Measurements from ENCODE around the gene TCERG1L.

TCERG1L gene

DNA sequence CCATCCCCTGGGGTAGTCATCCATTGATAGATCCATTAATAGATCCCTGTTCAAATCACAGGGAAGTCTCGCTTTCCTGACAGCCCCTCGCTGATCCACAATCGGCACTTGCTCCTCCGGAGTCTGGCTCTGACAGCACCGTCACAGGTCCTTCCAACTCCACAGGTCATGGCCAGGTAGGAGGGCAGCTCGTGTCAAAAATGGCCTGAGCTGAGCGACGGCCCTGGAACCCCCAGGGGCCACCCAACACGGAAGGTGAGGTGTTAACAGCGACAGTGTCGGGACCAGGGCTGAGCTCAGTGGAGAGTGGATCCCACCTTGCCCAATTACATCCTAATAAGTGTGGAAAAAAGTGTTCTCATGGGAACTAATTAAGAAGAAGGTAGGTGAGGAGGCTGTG, 219.8 kb downstream of the TCERG1L start:
- no peak overlapping the region for H3K4me3 ChIP-seq (ENCODE audit: low read length in 2 of 2)
- peaks cover 0 to 7% of the 10 kb centered on the region in 2 donors for H3K9me3 ChIP-seq (ENCODE audit: control insufficient read depth in 2 of 2, low read length in 2 of 2)
- no peak overlapping the region for H3K9ac ChIP-seq (ENCODE audit: low read length in 2 of 2)
- H3K4me1 ChIP-seq (ENCODE audit: control insufficient read depth, insufficient read depth, low read length): no peaks in the 10 kb centered on the region
- H3K27me3 ChIP-seq (ENCODE audit: control insufficient read depth in 1 of 2, insufficient read depth in 2 of 2, low read length in 2 of 2): peaks cover 3 to 5% of the 10 kb centered on the region in 2 donors
- H3K27ac ChIP-seq (ENCODE audit: low read length): no peak overlapping the region
- H3K36me3 ChIP-seq (ENCODE audit: control insufficient read depth in 2 of 2, insufficient read depth in 2 of 2, low read length in 2 of 2): no peaks in the 10 kb centered on the region

DNA sequence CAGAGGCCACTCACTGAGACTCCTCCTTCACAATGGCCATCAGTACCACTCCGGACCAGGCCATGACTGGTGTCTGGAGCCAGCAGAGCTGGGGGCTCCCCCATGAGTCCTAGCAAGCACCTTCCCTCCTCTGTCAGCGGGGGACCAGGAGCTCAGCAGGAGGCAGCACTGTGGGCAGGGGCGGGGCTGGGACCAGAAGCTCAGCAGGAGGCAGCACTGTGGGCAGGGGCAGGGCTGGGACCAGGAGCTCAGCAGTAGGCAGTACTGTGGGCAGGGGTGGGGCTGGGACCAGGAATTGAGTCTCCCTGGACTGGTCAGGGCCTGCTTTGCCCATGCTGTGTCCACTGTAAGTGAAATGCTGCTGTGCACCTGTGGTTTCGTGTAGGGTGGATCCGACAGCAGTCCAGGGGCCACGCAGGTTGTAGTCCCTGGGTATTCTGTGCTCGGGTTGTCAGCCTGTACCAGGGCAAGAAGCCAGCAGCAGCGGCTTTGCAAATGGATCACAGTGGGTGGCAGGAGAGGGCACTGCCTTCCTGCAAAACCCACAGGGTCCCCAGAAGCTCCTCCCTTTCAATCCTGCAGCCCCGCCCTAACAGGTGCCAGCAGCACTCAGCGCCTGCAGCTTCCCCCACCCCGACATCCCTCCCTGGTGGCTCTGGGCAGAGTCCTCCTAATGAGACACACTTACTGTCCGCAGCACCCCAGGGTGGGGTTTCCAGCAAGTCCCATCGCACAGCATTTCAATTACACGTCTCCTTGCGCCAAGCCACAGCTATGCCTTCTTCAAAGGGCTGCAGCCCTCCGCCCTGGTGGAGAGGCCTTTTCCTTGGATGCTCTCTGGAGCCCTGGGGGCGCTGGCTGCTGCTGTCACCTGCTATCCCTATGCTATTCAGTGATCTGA, 220.5 kb downstream of the TCERG1L start:
- Histone ChIP-seq H3K36me3 (ENCODE audit: control insufficient read depth in 2 of 2, insufficient read depth in 2 of 2, low read length in 2 of 2) (no peaks in the 10 kb centered on the region), H3K9me3 (ENCODE audit: control insufficient read depth in 2 of 2, low read length in 2 of 2) (peaks cover 0 to 14% of the 10 kb centered on the region in 2 donors), H3K27ac (ENCODE audit: low read length) (no peak overlapping the region), H3K9ac (ENCODE audit: low read length in 2 of 2) (no peak overlapping the region), H3K4me3 (ENCODE audit: low read length in 2 of 2) (no peak overlapping the region), H3K27me3 (ENCODE audit: control insufficient read depth in 1 of 2, insufficient read depth in 2 of 2, low read length in 2 of 2) (peaks cover 3% of the 10 kb centered on the region in 2 donors), H3K4me1 (ENCODE audit: control insufficient read depth, insufficient read depth, low read length) (no peaks in the 10 kb centered on the region)

DNA sequence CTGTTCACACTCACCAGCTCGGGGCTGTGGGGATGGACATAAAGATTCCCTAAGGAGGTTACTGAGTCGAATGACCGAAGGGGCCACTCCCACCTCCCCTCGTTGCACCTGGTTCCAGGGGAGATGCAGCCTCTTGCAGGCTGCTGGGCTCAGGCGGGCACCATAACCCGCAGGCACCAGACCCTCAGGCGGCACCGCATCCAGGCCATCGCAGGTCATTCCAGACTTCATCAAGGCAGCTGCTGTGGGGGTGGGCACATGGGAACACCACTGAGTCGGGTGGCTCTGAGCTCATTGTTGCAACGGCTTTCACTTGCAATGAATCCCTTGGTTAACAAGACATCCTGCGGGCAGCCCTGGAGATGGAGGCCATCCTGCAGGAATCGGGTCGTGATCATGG, 221.7 kb downstream of the TCERG1L start:
- Histone ChIP-seq H3K4me3 (ENCODE audit: low read length in 2 of 2) (no peak overlapping the region), H3K9me3 (ENCODE audit: control insufficient read depth in 2 of 2, low read length in 2 of 2) (peaks cover 0 to 14% of the 10 kb centered on the region in 2 donors), H3K4me1 (ENCODE audit: control insufficient read depth, insufficient read depth, low read length) (no peaks in the 10 kb centered on the region), H3K9ac (ENCODE audit: low read length in 2 of 2) (no peak overlapping the region), H3K27ac (ENCODE audit: low read length) (no peak overlapping the region), H3K36me3 (ENCODE audit: control insufficient read depth in 2 of 2, insufficient read depth in 2 of 2, low read length in 2 of 2) (no peaks in the 10 kb centered on the region), H3K27me3 (ENCODE audit: control insufficient read depth in 1 of 2, insufficient read depth in 2 of 2, low read length in 2 of 2) (peaks cover 0 to 3% of the 10 kb centered on the region in 2 donors)

DNA sequence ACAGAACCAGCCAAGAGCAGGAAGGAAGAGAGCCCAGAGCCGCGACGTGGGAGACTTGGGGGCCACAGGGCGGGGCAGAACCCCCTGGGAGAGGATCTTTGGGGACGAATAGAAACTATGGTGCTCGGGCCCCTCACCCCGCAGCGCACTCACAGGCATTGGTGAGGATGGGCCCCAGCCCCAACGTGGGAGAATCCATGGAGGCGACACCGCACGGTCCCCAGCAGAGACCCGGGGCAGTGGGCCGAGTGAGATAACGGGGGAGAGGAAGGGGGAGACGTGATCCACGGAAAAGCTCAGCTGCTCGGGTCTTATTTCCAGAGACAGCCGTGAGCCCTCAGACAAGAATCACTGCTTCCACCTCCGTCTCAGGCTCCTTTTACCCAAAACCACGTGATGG, 222.4 kb downstream of the TCERG1L start:
- Histone ChIP-seq H3K9me3 (ENCODE audit: control insufficient read depth in 2 of 2, low read length in 2 of 2) (peaks cover 0 to 14% of the 10 kb centered on the region in 2 donors), H3K4me3 (ENCODE audit: low read length in 2 of 2) (no peak overlapping the region), H3K27me3 (ENCODE audit: control insufficient read depth in 1 of 2, insufficient read depth in 2 of 2, low read length in 2 of 2) (peaks cover 0 to 2% of the 10 kb centered on the region in 2 donors), H3K9ac (ENCODE audit: low read length in 2 of 2) (no peak overlapping the region), H3K27ac (ENCODE audit: low read length) (no peak overlapping the region), H3K4me1 (ENCODE audit: control insufficient read depth, insufficient read depth, low read length) (no peaks in the 10 kb centered on the region), H3K36me3 (ENCODE audit: control insufficient read depth in 2 of 2, insufficient read depth in 2 of 2, low read length in 2 of 2) (no peaks in the 10 kb centered on the region)

DNA sequence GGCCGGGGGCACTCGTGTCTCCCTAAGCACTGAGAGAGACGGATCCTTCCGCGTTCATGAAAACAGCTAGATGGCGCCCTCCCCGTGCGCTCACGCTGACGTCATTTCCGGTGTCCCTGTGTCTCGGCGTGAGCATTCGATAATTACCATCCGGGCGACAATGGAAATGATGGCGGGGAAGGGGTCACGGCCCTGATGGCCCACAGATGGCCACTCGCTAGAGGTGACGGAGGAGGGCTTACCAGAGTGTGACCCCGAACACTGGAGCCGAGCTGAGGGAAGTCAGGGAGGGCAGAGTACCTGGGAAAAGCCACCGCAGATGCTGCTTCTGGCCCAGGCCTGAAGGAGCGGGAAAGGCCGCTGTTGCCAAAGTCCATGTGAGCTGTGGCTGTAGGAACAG, 222.9 kb downstream of the TCERG1L start:
- Histone ChIP-seq H3K4me1 (ENCODE audit: control insufficient read depth, insufficient read depth, low read length) (no peaks in the 10 kb centered on the region), H3K27ac (ENCODE audit: low read length) (no peak overlapping the region), H3K27me3 (ENCODE audit: control insufficient read depth in 1 of 2, insufficient read depth in 2 of 2, low read length in 2 of 2) (peaks cover 0 to 2% of the 10 kb centered on the region in 2 donors), H3K9ac (ENCODE audit: low read length in 2 of 2) (no peak overlapping the region), H3K36me3 (ENCODE audit: control insufficient read depth in 2 of 2, insufficient read depth in 2 of 2, low read length in 2 of 2) (no peaks in the 10 kb centered on the region), H3K9me3 (ENCODE audit: control insufficient read depth in 2 of 2, low read length in 2 of 2) (peaks cover 0 to 14% of the 10 kb centered on the region in 2 donors), H3K4me3 (ENCODE audit: low read length in 2 of 2) (no peak overlapping the region)

DNA sequence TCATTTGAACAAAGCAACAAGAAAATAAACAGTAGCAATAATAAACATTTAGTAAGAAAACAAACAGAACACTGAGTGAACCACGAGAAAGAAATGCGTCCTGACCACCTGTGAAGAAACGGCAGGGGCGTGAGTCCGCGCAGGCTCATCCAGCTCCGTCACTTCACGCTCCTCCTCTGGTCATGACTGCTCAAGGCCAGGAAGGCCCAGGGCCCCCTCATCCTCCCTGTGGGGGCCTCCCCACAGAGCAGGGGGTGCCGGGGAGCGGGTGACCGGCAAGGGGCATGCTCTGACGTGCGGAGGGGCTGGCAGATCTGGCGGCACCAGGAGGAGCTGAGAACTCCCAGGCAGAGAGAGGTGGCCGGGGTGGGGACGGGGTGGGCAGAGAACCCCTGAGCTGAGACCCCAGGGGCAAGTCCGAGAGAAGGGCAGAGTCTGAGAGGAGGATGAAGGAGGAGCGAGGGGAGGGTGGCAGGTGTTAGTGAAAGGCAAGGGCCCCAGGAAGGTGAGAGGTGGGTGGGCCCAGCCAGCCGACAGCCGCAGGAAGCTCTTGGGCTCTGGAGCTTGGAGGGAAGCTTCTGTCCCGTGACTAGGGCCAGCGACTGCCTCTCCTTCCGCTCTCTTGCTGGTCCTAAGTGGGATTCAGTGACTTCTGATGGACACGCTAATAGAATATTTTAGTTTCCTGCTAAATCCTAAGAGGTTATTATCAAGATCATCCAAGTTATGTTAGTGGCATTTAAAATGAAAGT, 223.9 kb downstream of the TCERG1L start:
- peaks cover 0 to 5% of the 10 kb centered on the region in 2 donors for H3K27me3 ChIP-seq (ENCODE audit: control insufficient read depth in 1 of 2, insufficient read depth in 2 of 2, low read length in 2 of 2)
- peaks cover 0 to 14% of the 10 kb centered on the region in 2 donors for H3K9me3 ChIP-seq (ENCODE audit: control insufficient read depth in 2 of 2, low read length in 2 of 2)
- no peak overlapping the region for H3K27ac ChIP-seq (ENCODE audit: low read length)
- H3K4me3 ChIP-seq (ENCODE audit: low read length in 2 of 2): no peak overlapping the region
- H3K4me1 ChIP-seq (ENCODE audit: control insufficient read depth, insufficient read depth, low read length): no peaks in the 10 kb centered on the region
- H3K9ac ChIP-seq (ENCODE audit: low read length in 2 of 2): no peak overlapping the region
- no peaks in the 10 kb centered on the region for H3K36me3 ChIP-seq (ENCODE audit: control insufficient read depth in 2 of 2, insufficient read depth in 2 of 2, low read length in 2 of 2)

DNA sequence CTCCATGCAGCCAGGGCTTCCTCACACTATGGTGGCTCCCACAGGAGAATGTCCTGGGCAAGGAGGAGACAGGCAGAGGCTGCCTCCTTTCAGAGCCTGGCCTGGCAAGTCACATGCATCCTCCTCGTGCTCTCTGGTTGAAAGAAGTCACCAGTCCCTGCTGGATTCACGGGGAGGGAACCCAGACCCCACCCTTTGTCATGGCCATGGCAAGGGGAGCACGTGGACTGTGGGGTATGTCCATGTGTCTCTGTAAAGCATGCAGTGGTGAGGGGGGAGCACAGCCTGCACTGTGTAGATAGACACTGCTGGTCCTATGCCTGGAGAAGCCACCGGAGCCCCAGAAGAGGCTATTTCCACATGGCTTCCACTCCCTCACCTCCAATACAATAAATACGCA, 225.0 kb downstream of the TCERG1L start:
- Histone ChIP-seq H3K9ac (ENCODE audit: low read length in 2 of 2) (no peak overlapping the region), H3K36me3 (ENCODE audit: control insufficient read depth in 2 of 2, insufficient read depth in 2 of 2, low read length in 2 of 2) (no peaks in the 10 kb centered on the region), H3K4me1 (ENCODE audit: control insufficient read depth, insufficient read depth, low read length) (no peaks in the 10 kb centered on the region), H3K27me3 (ENCODE audit: control insufficient read depth in 1 of 2, insufficient read depth in 2 of 2, low read length in 2 of 2) (peaks cover 2 to 5% of the 10 kb centered on the region in 2 donors), H3K9me3 (ENCODE audit: control insufficient read depth in 2 of 2, low read length in 2 of 2) (peaks cover 0 to 14% of the 10 kb centered on the region in 2 donors), H3K27ac (ENCODE audit: low read length) (no peak overlapping the region), H3K4me3 (ENCODE audit: low read length in 2 of 2) (no peak overlapping the region)

DNA sequence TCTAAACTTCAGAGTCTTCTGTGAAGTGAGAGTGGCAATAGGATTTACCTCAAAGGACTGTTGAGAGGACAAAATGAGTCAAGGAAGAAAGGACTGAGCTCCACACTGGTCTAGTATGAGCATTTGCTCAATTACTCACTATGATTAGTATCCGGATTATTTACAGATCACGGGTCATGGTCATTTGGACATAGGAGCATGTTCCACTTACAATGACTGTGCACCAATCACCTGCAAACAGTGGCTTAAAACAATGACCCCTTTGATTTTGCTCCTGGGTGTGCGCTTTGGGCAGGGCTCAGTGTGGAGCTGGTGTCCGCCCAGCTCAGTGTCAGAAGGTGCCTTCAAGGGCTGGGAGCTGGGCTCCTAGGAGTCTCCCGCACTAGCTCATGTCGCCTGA, 225.4 kb downstream of the TCERG1L start:
- Histone ChIP-seq H3K4me3 (ENCODE audit: low read length in 2 of 2) (no peak overlapping the region), H3K9me3 (ENCODE audit: control insufficient read depth in 2 of 2, low read length in 2 of 2) (peaks cover 0 to 14% of the 10 kb centered on the region in 2 donors), H3K27ac (ENCODE audit: low read length) (no peak overlapping the region), H3K27me3 (ENCODE audit: control insufficient read depth in 1 of 2, insufficient read depth in 2 of 2, low read length in 2 of 2) (peaks cover 3 to 5% of the 10 kb centered on the region in 2 donors), H3K36me3 (ENCODE audit: control insufficient read depth in 2 of 2, insufficient read depth in 2 of 2, low read length in 2 of 2) (no peaks in the 10 kb centered on the region), H3K9ac (ENCODE audit: low read length in 2 of 2) (no peak overlapping the region), H3K4me1 (ENCODE audit: control insufficient read depth, insufficient read depth, low read length) (no peaks in the 10 kb centered on the region)

DNA sequence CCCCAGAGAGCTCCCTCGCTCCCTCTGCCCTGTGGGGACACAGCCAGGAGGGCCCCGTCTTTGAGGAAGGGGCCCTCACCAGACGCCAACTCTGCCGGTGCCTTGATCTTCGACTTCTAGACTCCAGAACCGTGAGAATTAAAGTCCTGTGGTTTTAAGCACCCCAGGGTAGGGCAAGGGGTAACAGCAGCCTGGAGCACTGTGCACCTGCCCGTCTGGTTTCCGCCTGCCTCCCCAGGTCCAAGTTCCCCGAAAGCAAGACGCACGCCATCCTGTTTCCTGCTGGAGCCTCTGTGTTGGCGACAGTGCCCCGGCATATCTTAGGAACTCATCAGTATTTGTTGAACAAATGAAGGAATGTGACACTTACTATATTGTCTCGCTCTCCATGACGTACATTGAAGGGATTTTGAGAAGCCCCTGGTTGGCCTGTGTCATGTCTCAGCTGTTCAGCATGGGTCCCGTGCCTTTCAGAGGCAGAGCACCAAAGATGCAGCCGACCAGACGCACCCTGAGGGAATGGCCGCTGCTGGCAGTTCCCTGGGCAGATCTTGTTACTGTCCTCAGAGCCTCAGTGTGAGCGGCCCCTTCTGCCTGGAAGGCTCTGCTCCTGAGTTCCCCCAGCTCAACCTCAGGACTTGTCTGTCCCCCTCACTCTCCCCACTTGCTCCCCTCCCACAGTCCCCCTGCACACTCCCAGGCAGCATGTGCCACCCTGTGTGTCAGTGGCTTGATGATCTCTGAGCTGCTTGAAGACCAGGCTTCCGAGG, 226.2 kb downstream of the TCERG1L start:
- Histone ChIP-seq H3K4me3 (ENCODE audit: low read length in 2 of 2) (no peak overlapping the region), H3K36me3 (ENCODE audit: control insufficient read depth in 2 of 2, insufficient read depth in 2 of 2, low read length in 2 of 2) (no peaks in the 10 kb centered on the region), H3K27me3 (ENCODE audit: control insufficient read depth in 1 of 2, insufficient read depth in 2 of 2, low read length in 2 of 2) (peaks cover 3% of the 10 kb centered on the region in 2 donors), H3K9ac (ENCODE audit: low read length in 2 of 2) (no peak overlapping the region), H3K9me3 (ENCODE audit: control insufficient read depth in 2 of 2, low read length in 2 of 2) (peaks cover 0 to 12% of the 10 kb centered on the region in 2 donors), H3K4me1 (ENCODE audit: control insufficient read depth, insufficient read depth, low read length) (no peaks in the 10 kb centered on the region), H3K27ac (ENCODE audit: low read length) (no peak overlapping the region)

DNA sequence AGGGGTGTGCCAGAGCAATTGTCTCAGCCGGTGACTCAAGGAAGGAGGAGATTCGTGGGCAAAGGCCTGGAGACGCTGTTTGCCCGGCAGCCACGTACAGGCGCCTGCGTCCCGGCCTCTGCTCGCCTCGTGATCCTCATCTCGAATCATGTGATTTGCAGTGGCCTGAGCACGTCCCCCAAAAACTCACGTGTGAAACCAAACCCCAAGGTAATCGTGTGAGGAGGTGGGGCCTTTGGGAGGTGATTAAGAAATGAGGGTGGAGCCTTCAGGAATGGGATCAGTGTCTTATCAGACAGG, 226.8 kb downstream of the TCERG1L start:
- H3K4me3 ChIP-seq (ENCODE audit: low read length in 2 of 2): no peak overlapping the region
- H3K27ac ChIP-seq (ENCODE audit: low read length): no peak overlapping the region
- no peak overlapping the region for H3K9ac ChIP-seq (ENCODE audit: low read length in 2 of 2)
- H3K9me3 ChIP-seq (ENCODE audit: control insufficient read depth in 2 of 2, low read length in 2 of 2): peaks cover 0 to 12% of the 10 kb centered on the region in 2 donors
- no peaks in the 10 kb centered on the region for H3K4me1 ChIP-seq (ENCODE audit: control insufficient read depth, insufficient read depth, low read length)
- H3K36me3 ChIP-seq (ENCODE audit: control insufficient read depth in 2 of 2, insufficient read depth in 2 of 2, low read length in 2 of 2): no peaks in the 10 kb centered on the region
- H3K27me3 ChIP-seq (ENCODE audit: control insufficient read depth in 1 of 2, insufficient read depth in 2 of 2, low read length in 2 of 2): peaks cover 3% of the 10 kb centered on the region in 2 donors

Data from stomach smooth muscle (tissue), 2 donors.